ENCODE data around the gene CELSR2. TPM values are rescaled to one million over a fixed set of nuclear protein-coding genes. Genes with fewer than 3 reads are reported as not detected.

The CELSR2 gene
- total RNA-seq, 1 experiment from 2014 or later: 17.1 TPM

DNA sequence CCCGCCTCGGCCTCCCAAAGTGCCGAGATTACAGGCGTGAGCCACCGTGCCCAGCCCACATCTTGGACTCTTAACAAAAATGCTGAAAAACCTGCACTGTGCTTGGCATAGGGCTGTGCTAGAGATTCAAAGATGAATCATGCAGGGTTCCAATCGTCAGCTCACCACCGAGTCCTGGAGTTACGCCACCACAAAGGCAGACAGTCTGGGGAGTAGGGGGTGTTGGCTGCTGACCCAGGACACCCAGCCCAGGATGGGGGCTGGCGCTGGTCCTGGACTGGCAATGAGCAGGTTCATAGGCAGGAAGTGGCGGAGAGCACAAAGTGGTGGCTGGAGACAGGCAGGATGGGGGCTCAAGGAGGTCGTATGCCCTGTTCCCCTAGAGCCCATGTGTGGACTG lies 17.6 kb downstream of the CELSR2 start:
- TF ChIP-seq EZH2phosphoT487 (IDR thresholded peaks at IDR 0.05; ENCODE audit: borderline replicate concordance) (no peak), POLR2AphosphoS5 (IDR thresholded peaks at IDR 0.05; ENCODE audit: low read depth, low read length) (no peak), ZNF274 (IDR thresholded peaks at IDR 0.05; ENCODE audit: low read depth, low read length) (no peak), SIN3A (IDR thresholded peaks at IDR 0.05; ENCODE audit: low read depth) (no peak), RAD21 (IDR thresholded peaks at IDR 0.05; ENCODE audit: low read depth) (no peak), SRF (IDR thresholded peaks at IDR 0.05; ENCODE audit: low read depth) (no peak), YY1 (IDR thresholded peaks at IDR 0.05; ENCODE audit: extremely low read depth, insufficient replicate concordance, low read depth, low read length) (no peak), JUND (IDR thresholded peaks at IDR 0.05) (no peak), CBX3 (IDR thresholded peaks at IDR 0.05; ENCODE audit: low read depth) (no peak), SP1 (IDR thresholded peaks at IDR 0.05; ENCODE audit: low read depth) (no peak)
- TF ChIP-seq, protein P1, sequence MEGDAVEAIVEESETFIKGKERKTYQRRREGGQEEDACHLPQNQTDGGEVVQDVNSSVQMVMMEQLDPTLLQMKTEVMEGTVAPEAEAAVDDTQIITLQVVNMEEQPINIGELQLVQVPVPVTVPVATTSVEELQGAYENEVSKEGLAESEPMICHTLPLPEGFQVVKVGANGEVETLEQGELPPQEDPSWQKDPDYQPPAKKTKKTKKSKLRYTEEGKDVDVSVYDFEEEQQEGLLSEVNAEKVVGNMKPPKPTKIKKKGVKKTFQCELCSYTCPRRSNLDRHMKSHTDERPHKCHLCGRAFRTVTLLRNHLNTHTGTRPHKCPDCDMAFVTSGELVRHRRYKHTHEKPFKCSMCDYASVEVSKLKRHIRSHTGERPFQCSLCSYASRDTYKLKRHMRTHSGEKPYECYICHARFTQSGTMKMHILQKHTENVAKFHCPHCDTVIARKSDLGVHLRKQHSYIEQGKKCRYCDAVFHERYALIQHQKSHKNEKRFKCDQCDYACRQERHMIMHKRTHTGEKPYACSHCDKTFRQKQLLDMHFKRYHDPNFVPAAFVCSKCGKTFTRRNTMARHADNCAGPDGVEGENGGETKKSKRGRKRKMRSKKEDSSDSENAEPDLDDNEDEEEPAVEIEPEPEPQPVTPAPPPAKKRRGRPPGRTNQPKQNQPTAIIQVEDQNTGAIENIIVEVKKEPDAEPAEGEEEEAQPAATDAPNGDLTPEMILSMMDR (IDR thresholded peaks at IDR 0.05 in 2 of 3, conservative IDR thresholded peaks at IDR 0.05 in 1 of 3; ENCODE audit: borderline replicate concordance in 1 of 3, insufficient read depth in 1 of 3, low read depth in 2 of 3, low read length in 2 of 3): no peak
- TF ChIP-seq, protein P2, sequence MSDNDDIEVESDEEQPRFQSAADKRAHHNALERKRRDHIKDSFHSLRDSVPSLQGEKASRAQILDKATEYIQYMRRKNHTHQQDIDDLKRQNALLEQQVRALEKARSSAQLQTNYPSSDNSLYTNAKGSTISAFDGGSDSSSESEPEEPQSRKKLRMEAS (IDR thresholded peaks at IDR 0.05): no peak
- Histone ChIP-seq H3K4me2 (ENCODE audit: low read length) (no peak overlapping the region), H3K36me3 (ENCODE audit: control insufficient read depth in 1 of 2, insufficient read depth in 2 of 2, low read length in 2 of 2) (peaks cover 0 to 6% of the 10 kb centered on the region in 2 experiments; a peak in 2 of 4 replicates), H3K79me2 (ENCODE audit: insufficient read depth, low read length) (no peaks in the 10 kb centered on the region), H3K9me3 (ENCODE audit: control insufficient read depth in 1 of 2, insufficient read depth in 1 of 2, low read depth in 1 of 2, low read length in 2 of 2) (no peaks in the 10 kb centered on the region), H3K9ac (ENCODE audit: low read length) (no peak overlapping the region), H4K20me1 (ENCODE audit: insufficient read depth) (no peaks in the 10 kb centered on the region), H3K27me3 (ENCODE audit: insufficient read depth, low read length) (no peaks in the 10 kb centered on the region), H3K4me1 (ENCODE audit: control insufficient read depth in 1 of 2, insufficient read depth in 2 of 2, low read length in 2 of 2) (peaks cover 0 to 9% of the 10 kb centered on the region in 2 experiments; a peak in 2 of 4 replicates), H3K4me3 (replicated peaks in 1 of 2; ENCODE audit: low read depth in 1 of 2, low read length in 2 of 2) (no peak overlapping the region), H2AFZ (ENCODE audit: low read depth, low read length, poor library complexity, severe bottlenecking) (no peak overlapping the region), H3K9me2 (ENCODE audit: insufficient read depth) (no peaks in the 10 kb centered on the region), H3K27ac (ENCODE audit: low read depth, low read length) (no peak overlapping the region)
- RAD21 ChIA-PET (ENCODE audit: low non-redundant PET in 1 of 2, low total read pairs in 2 of 2, uncharacterized antibody in 2 of 2, unreplicated experiment in 2 of 2): interaction anchor here in 1 of 2 experiments (0.7 kb wide), 1 partner anchor 43 kb away, joined by 3 read pairs; no protein-coding TSS in a partner anchor
- no TSS peak for BruUV-seq (replicated peaks)
- CTCF ChIA-PET: no interaction called here
- ATAC-seq: no peak
- intact Hi-C loops (cut with micrococcal nuclease): no loop called here
- no peak for DNase-seq (ENCODE audit: low read depth, low spot score)
- POLR2A ChIA-PET: no interaction called here
